Activated CD4-positive, alpha-beta T cell treated with anti-CD3 and anti-CD28 coated beads, Interleukin-2, amount 10 ng/mL, durations not matched to agents 24 days and 14 days (primary cell): ENCODE results near the gene LDHD. TPM values are rescaled to one million over a fixed set of nuclear protein-coding genes. Genes with fewer than 3 reads are reported as not detected.
A peak's percentile ranks its signal among the peaks of the same experiment; 100 is the strongest.
"Not testable (repeated sequence)": the region's sequence is repeated elsewhere in the genome, so short reads cannot be mapped to it uniquely, and the experiment has no call there.

Source experiments
- DNase-seq: peaks from one replicate; pipeline ENCODE4 v3.0.0; 2022
- H3K27ac Mint-ChIP-seq: one replicate; pipeline ENCODE4 v1.8.0; 2022; ENCODE audit warnings: mild to moderate bottlenecking, mixed read lengths
- H3K27me3 Mint-ChIP-seq: one replicate; pipeline ENCODE4 v1.8.0; 2022; ENCODE audit warnings: mixed read lengths
- H3K36me3 Mint-ChIP-seq: one replicate; pipeline ENCODE4 v1.8.0; 2022; ENCODE audit warnings: low read depth, mild to moderate bottlenecking, mixed read lengths
- H3K4me1 Mint-ChIP-seq: one replicate; pipeline ENCODE4 v1.8.0; 2021; ENCODE audit warnings: mixed read lengths
- H3K4me3 Mint-ChIP-seq: one replicate; pipeline ENCODE4 v1.8.0; 2022; ENCODE audit warnings: mild to moderate bottlenecking, moderate library complexity, mixed read lengths
- H3K9me3 Mint-ChIP-seq: one replicate; pipeline ENCODE4 v1.8.0; 2021; ENCODE audit warnings: mixed read lengths
- intact Hi-C: fragments of 100-400 bp; cut with micrococcal nuclease; formaldehyde crosslinking; loops from one replicate; pipeline ENCODE4 v1.15.1; 2023
- total RNA-seq: library from RNA; stranded (reverse); gene quantifications from 2 replicates; pipeline ENCODE4 v1.2.3, GENCODE V29; 2022

LDHD gene
- total RNA-seq, 1 donor from 2014 or later = 0.09 TPM

GRCh38 chr16:75099738-75100602, 16.6 kb downstream of the LDHD start:
- Mint-ChIP-seq H3K9me3 (no peaks in the 10 kb centered on the region), H3K36me3 (peaks cover 26% of the 10 kb centered on the region), H3K27me3 (no peaks in the 10 kb centered on the region), H3K4me3 (peak overlapping the region; percentile 74), H3K27ac (peak overlapping the region; percentile 95), H3K4me1 (peaks cover 63% of the 10 kb centered on the region)
- intact Hi-C loops = loop anchor here (1.0 to 5.0 kb wide), 2 partner anchors 102 to 398 kb away; partner anchors contain the start of gene MLKL
- DNase-seq = peak; percentile 86

GRCh38 chr16:75099075-75099667, 17.4 kb downstream of the LDHD start:
- Mint-ChIP-seq H3K4me3 (peak overlapping the region; percentile 78), H3K4me1 (peaks cover 55% of the 10 kb centered on the region), H3K27ac (peak overlapping the region; percentile 95), H3K9me3 (no peaks in the 10 kb centered on the region), H3K36me3 (peaks cover 21% of the 10 kb centered on the region), H3K27me3 (no peaks in the 10 kb centered on the region)
- no peak for DNase-seq
- intact Hi-C loops = loop anchor here (1.0 to 5.0 kb wide), 2 partner anchors 101 to 397 kb away; partner anchors contain the start of gene MLKL

- peak overlapping the region; percentile 78 for H3K4me3 Mint-ChIP-seq
- H3K4me1 Mint-ChIP-seq = peaks cover 56% of the 10 kb centered on the region
- peaks cover 20% of the 10 kb centered on the region for H3K36me3 Mint-ChIP-seq
- no peaks in the 10 kb centered on the region for H3K9me3 Mint-ChIP-seq
- H3K27me3 Mint-ChIP-seq = no peaks in the 10 kb centered on the region
- intact Hi-C loops = loop anchor here (1.0 to 5.0 kb wide), 4 partner anchors 11 to 396 kb away; partner anchors contain the start of gene MLKL
- DNase-seq = peak; percentile 90
- H3K27ac Mint-ChIP-seq = peak overlapping the region; percentile 95
Observed at GRCh38 chr16:75097941-75098901, 18.4 kb downstream of the LDHD start.

GRCh38 chr16:75097191-75097761, 19.3 kb downstream of the LDHD start:
- Mint-ChIP-seq H3K4me1 (peaks cover 55% of the 10 kb centered on the region), H3K27ac (peak overlapping the region; percentile 85), H3K36me3 (peaks cover 14% of the 10 kb centered on the region), H3K27me3 (no peaks in the 10 kb centered on the region), H3K9me3 (no peaks in the 10 kb centered on the region), H3K4me3 (no peak overlapping the region)
- no peak for DNase-seq
- intact Hi-C loops = loop anchor here (5.0 kb wide), 1 partner anchor 395 kb away; the partner anchor contains the start of gene MLKL

GRCh38 chr16:75096656-75097055, 19.9 kb downstream of the LDHD start:
- no peak for DNase-seq
- Mint-ChIP-seq H3K27ac (peak overlapping the region; percentile 85), H3K27me3 (no peaks in the 10 kb centered on the region), H3K4me3 (peak overlapping the region; percentile 34), H3K4me1 (peaks cover 54% of the 10 kb centered on the region), H3K9me3 (no peaks in the 10 kb centered on the region), H3K36me3 (peaks cover 12% of the 10 kb centered on the region)
- intact Hi-C loops = loop anchor here (5.0 kb wide), 1 partner anchor 394 kb away; the partner anchor contains the start of gene MLKL

GRCh38 chr16:75095204-75095621, 21.4 kb downstream of the LDHD start:
- DNase-seq = no peak
- Mint-ChIP-seq H3K27ac (no peak overlapping the region), H3K4me3 (no peak overlapping the region), H3K27me3 (no peaks in the 10 kb centered on the region), H3K4me1 (peaks cover 45% of the 10 kb centered on the region), H3K9me3 (no peaks in the 10 kb centered on the region), H3K36me3 (peaks cover 11% of the 10 kb centered on the region)
- intact Hi-C loops = loop anchor here (5.0 kb wide), 1 partner anchor 393 kb away; the partner anchor contains the start of gene MLKL

- Mint-ChIP-seq H3K9me3 (no peaks in the 10 kb centered on the region), H3K4me1 (peaks cover 41% of the 10 kb centered on the region), H3K4me3 (no peak overlapping the region), H3K27me3 (no peaks in the 10 kb centered on the region), H3K27ac (no peak overlapping the region), H3K36me3 (peaks cover 11% of the 10 kb centered on the region)
- no peak for DNase-seq
- intact Hi-C loops = no loop called here
Observed at GRCh38 chr16:75093598-75094540, 22.7 kb downstream of the LDHD start.

- intact Hi-C loops = no loop called here
- Mint-ChIP-seq H3K36me3 (peaks cover 11% of the 10 kb centered on the region), H3K27ac (no peak overlapping the region), H3K4me1 (peaks cover 38% of the 10 kb centered on the region), H3K9me3 (no peaks in the 10 kb centered on the region), H3K27me3 (no peaks in the 10 kb centered on the region), H3K4me3 (no peak overlapping the region)
- DNase-seq = no peak
Observed at GRCh38 chr16:75092777-75093176, 23.8 kb downstream of the LDHD start.

GRCh38 chr16:75091619-75092018, 25.0 kb downstream of the LDHD start:
- H3K27me3 Mint-ChIP-seq, H3K27ac Mint-ChIP-seq, H3K9me3 Mint-ChIP-seq, DNase-seq, H3K4me3 Mint-ChIP-seq, intact Hi-C loops: not testable (repeated sequence)
- Mint-ChIP-seq H3K36me3 (peaks cover 13% of the 10 kb centered on the region), H3K4me1 (peaks cover 37% of the 10 kb centered on the region)

- Mint-ChIP-seq H3K36me3 (peaks cover 17% of the 10 kb centered on the region), H3K4me1 (peaks cover 37% of the 10 kb centered on the region)
- intact Hi-C loops, H3K4me3 Mint-ChIP-seq, H3K27ac Mint-ChIP-seq, DNase-seq, H3K9me3 Mint-ChIP-seq, H3K27me3 Mint-ChIP-seq: not testable (repeated sequence)
Observed at GRCh38 chr16:75090899-75091298, 25.7 kb downstream of the LDHD start.

- H3K9me3 Mint-ChIP-seq = no peaks in the 10 kb centered on the region
- H3K4me3 Mint-ChIP-seq = no peak overlapping the region
- peaks cover 18% of the 10 kb centered on the region for H3K36me3 Mint-ChIP-seq
- no peaks in the 10 kb centered on the region for H3K27me3 Mint-ChIP-seq
- DNase-seq = no peak
- H3K27ac Mint-ChIP-seq = no peak overlapping the region
- peaks cover 36% of the 10 kb centered on the region for H3K4me1 Mint-ChIP-seq
- intact Hi-C loops = no loop called here
Observed at GRCh38 chr16:75089486-75090202, 26.9 kb downstream of the LDHD start.

- H3K36me3 Mint-ChIP-seq = peaks cover 20% of the 10 kb centered on the region
- intact Hi-C loops = no loop called here
- H3K4me3 Mint-ChIP-seq = no peak overlapping the region
Observed at GRCh38 chr16:75088934-75089333, 27.6 kb downstream of the LDHD start.

More at GRCh38 chr16:75088934-75089333, 27.6 kb downstream of the LDHD start:
- no peaks in the 10 kb centered on the region for H3K9me3 Mint-ChIP-seq
- H3K27me3 Mint-ChIP-seq = no peaks in the 10 kb centered on the region
- peaks cover 42% of the 10 kb centered on the region for H3K4me1 Mint-ChIP-seq
- DNase-seq = no peak
- H3K27ac Mint-ChIP-seq = no peak overlapping the region
